ENCODE measurements around the gene MMS19. TPM values are rescaled to one million over a fixed set of nuclear protein-coding genes. Genes with fewer than 3 reads are reported as not detected.

MMS19 gene
- total and polyA plus RNA-seq, 10 of the 15 experiments (the other 5 are each of a cell fraction or from before 2014, with no cell fraction given) = 40.2 to 112 (median 69.0) TPM

- Histone ChIP-seq H3K4me3 (no peak overlapping the region), H3K27me3 (replicated peaks in 1 of 2; ENCODE audit: control insufficient read depth in 2 of 2, insufficient read depth in 2 of 2, low read length in 1 of 2) (no peaks in the 10 kb centered on the region), H3K36me3 (ENCODE audit: control insufficient read depth in 2 of 2, insufficient read depth in 2 of 2, low read length in 1 of 2) (no peaks in the 10 kb centered on the region), H3K27ac (ENCODE audit: control insufficient read depth, insufficient read depth) (no peak overlapping the region), H3K79me2 (ENCODE audit: control insufficient read depth, insufficient read depth, low read length) (no peaks in the 10 kb centered on the region), H2AFZ (ENCODE audit: control insufficient read depth, low read depth, low read length) (no peak overlapping the region), H3K9ac (ENCODE audit: control insufficient read depth, insufficient read depth, low read length) (no peak overlapping the region), H3K4me1 (ENCODE audit: control insufficient read depth, insufficient read depth, low read length) (peaks cover 3% of the 10 kb centered on the region; the same call in 1 of the 2 replicates), H3K4me2 (ENCODE audit: control insufficient read depth, insufficient read depth) (no peak overlapping the region), H3K9me3 (replicated peaks; ENCODE audit: control insufficient read depth, insufficient read depth, low read length) (no peaks in the 10 kb centered on the region), H4K20me1 (ENCODE audit: control insufficient read depth, insufficient read depth) (no peaks in the 10 kb centered on the region)
- FAIRE-seq = no peak
- 74% methylated on average over 6 of the region's 6 CpGs for WGBS (ENCODE audit: insufficient coverage, insufficient replicate concordance, low lambda C conversion rate, missing lambda C conversion rate)
- ATAC-seq = no peak
- ChIA-PET RAD21 (ENCODE audit: unreplicated experiment) (no interaction called here), SMC1A (ENCODE audit: uncharacterized antibody, unreplicated experiment) (no interaction called here), CTCF (interaction anchor here (0.6 kb wide), 1 partner anchor 398 kb away, joined by 4 read pairs; no protein-coding TSS in a partner anchor), POLR2A (no interaction called here)
- no TSS peak for BruUV-seq (replicated peaks)
- DNase-seq (ENCODE audit: low read depth, low spot score) = no peak
- in situ Hi-C loops (cut with MboI) (no loop called here), intact Hi-C loops (cut with micrococcal nuclease; ENCODE audit: unreplicated experiment) (no loop called here)
- TF ChIP-seq DPF2 (IDR thresholded peaks at IDR 0.05) = no peak
- TF ChIP-seq ZBTB4 (CRISPR knock-in tag; IDR thresholded peaks at IDR 0.05) = no peak
- TF ChIP-seq BRCA1 (IDR thresholded peaks at IDR 0.05; ENCODE audit: low read depth, low read length) = no peak
- no peak for TF ChIP-seq HCFC1 (IDR thresholded peaks at IDR 0.05; ENCODE audit: low read length)
- no peak for TF ChIP-seq ZNF622 (IDR thresholded peaks at IDR 0.05)
Observed at GRCh38 chr10:97416565-97416964, 81.7 kb downstream of the MMS19 start.
